Dermis blood vessel endothelial cell (primary cell): ENCODE measurements around the gene GADD45GIP1. TPM values are rescaled to one million over a fixed set of nuclear protein-coding genes. Genes with fewer than 3 reads are reported as not detected.
"Not testable (repeated sequence)": the region's sequence is repeated elsewhere in the genome, so short reads cannot be mapped to it uniquely, and the experiment has no call there.

ENCODE experiments used
- DNase-seq: peaks from one replicate; pipeline ENCODE4 v3.0.0; 2010
- total RNA-seq: library from RNA; depleted of rRNA; stranded (reverse); fragments of >200 nt; gene quantifications from 2 replicates; pipeline ENCODE4 v1.2.3, GENCODE V29; 2014

Gene GADD45GIP1
- total RNA-seq, 1 donor from 2014 or later, result 20.6 TPM

GRCh38 chr19:12955996-12956395 lies 1.0 kb downstream of the GADD45GIP1 start:
- no peak for DNase-seq

- not testable (repeated sequence) for DNase-seq
Observed at GRCh38 chr19:12955575-12955974, 1.4 kb downstream of the GADD45GIP1 start.

- no peak for DNase-seq
Observed at GRCh38 chr19:12954612-12954962, 2.4 kb downstream of the GADD45GIP1 start.

GRCh38 chr19:12953799-12954611 lies 3.0 kb downstream of the GADD45GIP1 start:
- no peak for DNase-seq

GRCh38 chr19:12953138-12953798 lies 3.8 kb downstream of the GADD45GIP1 start:
- DNase-seq, result no peak

- DNase-seq, result peak; percentile 89
Observed at GRCh38 chr19:12952488-12953137, 4.4 kb downstream of the GADD45GIP1 start.

GRCh38 chr19:12952050-12952449 lies 5.0 kb downstream of the GADD45GIP1 start:
- DNase-seq, result not testable (repeated sequence)

GRCh38 chr19:12949363-12950283 lies 7.4 kb downstream of the GADD45GIP1 start:
- no peak for DNase-seq

- DNase-seq, result no peak
Observed at GRCh38 chr19:12948612-12949362, 8.2 kb downstream of the GADD45GIP1 start.

GRCh38 chr19:12947702-12948611 lies 9.1 kb downstream of the GADD45GIP1 start:
- no peak for DNase-seq

- DNase-seq, result no peak
Observed at GRCh38 chr19:12946731-12947496, 10.1 kb downstream of the GADD45GIP1 start.

GRCh38 chr19:12946092-12946721 lies 10.8 kb downstream of the GADD45GIP1 start:
- peak; percentile 90 for DNase-seq

- DNase-seq, result peak; percentile 99
Observed at GRCh38 chr19:12945479-12946091, 11.4 kb downstream of the GADD45GIP1 start, which contains the start of gene RAD23A. RAD23A (plus strand) TSS chr19:12945862; CDS start chr19:12945949, 87 bp downstream.

GRCh38 chr19:12944104-12944674 lies 12.8 kb downstream of the GADD45GIP1 start:
- no peak for DNase-seq

GRCh38 chr19:12943437-12944044 lies 13.5 kb downstream of the GADD45GIP1 start:
- DNase-seq, result no peak

GRCh38 chr19:12940897-12941296 lies 16.1 kb downstream of the GADD45GIP1 start:
- no peak for DNase-seq

GRCh38 chr19:12939975-12940423 lies 17.0 kb downstream of the GADD45GIP1 start:
- DNase-seq, result no peak
